GM15510 (cell line): ENCODE results near the gene ATP13A4.

ENCODE experiments used
- POLR2A ChIP-seq: IDR thresholded peaks from 3 replicates; pipeline ENCODE4 v1.6.1; 2011; ENCODE audit warnings: borderline replicate concordance; ENCODE audit not compliant: insufficient read length; ENCODE audit errors: extremely low read depth

Gene ATP13A4

DNA sequence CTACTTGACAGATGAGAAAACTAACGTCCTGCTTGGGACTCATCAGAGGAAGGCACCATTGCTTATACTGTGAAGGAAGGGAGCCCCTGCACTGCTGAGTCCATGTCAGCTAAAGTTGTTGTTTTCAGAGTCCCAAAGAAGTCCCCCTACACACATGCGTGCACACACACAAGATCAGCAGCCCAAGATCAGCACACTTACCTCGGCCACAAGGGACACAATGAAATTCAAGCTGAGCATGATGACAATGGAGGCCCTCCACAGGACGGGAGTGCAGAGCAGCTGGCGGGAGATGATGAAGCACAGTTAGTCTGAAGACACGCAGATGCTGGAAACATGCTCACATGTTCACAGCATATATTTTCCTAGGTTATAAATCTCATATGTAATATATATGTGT is 147.6 kb downstream of the ATP13A4 start:
- TF ChIP-seq POLR2A, result no peak

DNA sequence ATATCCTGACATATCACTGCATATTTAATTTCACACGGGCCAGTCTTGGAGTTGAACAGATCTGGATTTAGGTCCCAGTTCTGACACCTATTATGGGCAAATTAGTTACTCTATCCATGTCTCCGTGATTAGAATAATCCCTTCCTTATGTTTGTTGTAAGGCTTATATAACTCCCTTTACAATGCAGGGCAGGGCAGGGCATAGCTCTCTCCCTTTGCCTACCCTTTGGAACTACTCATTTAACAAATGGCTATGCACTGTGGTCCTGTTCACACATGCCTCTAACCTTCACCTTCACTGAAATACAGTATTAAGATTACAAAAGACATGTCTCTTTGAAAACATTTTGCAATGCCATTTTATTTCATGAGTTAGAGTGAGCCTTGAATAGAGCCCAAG is 151.4 kb downstream of the ATP13A4 start:
- TF ChIP-seq POLR2A, result no peak

DNA sequence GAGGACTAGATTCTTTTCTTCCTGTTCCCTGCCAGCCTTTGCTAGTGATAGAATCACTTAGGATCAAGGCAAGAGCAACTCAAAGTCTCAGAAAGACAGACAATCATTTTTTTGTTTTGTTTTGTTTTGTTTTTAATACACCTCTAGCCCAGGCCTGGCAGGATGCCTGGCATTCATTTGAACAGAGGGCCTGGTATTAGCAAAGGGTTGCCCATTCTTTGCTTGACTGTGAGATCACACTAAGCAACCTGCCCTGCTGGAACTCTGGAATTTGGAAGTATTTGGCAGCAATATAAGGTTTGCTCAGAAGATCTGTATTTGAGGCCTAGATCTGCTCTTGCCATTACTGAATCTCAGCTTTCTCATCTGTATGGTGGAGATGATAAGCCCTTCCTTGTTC is 154.4 kb downstream of the ATP13A4 start:
- no peak for TF ChIP-seq POLR2A

DNA sequence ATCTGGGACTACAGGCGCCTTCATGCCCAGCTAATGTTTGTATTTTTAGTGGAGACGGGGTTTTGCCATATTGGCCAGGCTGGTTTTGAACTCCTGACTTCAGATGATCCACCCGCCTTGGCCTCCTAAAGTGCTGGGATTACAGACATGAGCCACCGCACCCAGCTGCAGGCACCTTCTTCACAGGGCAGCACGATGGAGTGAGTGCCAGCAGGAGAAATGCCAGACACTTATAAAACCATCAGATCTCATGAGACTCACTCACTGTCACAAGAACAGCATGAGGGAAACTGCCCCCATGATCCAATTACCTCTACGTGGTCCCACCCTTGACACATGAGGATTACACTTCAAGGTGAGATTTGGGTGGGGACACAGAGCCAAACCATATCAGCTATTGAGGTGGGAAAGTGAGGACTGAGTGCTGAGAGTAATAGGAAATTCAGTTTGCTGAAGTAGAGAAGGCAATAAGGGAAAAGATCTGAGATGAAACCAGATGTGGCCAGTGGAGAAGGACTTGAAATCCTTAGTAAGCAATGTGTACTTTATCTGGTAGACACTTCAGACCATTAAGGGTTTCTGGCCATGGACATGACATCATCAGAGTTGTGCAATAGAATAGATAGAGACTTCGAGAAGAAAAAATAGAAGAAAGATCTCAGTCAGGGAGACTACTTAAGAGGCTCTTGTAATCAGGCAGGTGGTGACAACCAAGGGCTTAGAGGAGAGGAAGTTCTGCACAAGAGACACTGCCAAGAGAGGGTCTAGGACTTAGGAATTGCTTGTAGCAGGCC is 158.0 kb downstream of the ATP13A4 start:
- no peak for TF ChIP-seq POLR2A

DNA sequence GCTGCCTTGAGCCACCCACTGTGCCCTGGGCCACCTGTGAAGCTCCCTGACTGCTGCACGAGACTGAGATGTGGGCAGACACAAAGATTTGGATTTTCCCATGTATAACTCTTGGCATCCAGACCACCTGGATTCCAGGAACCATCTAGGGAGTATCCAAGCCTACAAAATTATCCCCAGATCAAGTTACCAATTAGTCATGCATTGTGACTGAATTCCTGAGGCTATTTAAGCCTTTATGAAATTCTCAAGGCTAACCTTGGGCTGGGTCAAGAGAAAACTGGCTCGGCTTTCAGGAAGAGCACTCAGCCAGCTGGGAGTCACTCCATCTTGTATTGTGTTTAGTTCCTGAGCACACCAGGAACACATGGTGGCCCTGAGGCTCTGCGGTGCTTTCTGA is 162.8 kb downstream of the ATP13A4 start:
- no peak for TF ChIP-seq POLR2A

DNA sequence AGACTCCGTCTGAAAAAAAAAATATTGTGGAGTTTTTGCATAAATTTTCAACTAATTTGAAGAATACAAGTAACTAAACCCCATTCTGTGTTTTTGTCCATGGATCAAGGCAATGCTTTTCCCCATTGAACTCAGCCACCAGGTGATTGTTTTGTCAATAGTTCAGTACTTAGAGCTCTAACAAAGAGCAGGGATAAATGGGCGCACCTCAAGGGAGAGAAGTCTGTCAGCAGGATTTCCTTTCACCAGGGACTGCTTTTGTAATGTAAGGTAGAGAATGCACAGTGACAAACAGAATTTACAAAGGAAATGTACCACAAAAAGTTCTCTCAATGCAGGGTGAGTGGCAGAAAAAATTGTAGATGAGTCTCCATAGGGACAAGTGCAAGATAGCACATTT is 165.4 kb downstream of the ATP13A4 start:
- no peak for TF ChIP-seq POLR2A

DNA sequence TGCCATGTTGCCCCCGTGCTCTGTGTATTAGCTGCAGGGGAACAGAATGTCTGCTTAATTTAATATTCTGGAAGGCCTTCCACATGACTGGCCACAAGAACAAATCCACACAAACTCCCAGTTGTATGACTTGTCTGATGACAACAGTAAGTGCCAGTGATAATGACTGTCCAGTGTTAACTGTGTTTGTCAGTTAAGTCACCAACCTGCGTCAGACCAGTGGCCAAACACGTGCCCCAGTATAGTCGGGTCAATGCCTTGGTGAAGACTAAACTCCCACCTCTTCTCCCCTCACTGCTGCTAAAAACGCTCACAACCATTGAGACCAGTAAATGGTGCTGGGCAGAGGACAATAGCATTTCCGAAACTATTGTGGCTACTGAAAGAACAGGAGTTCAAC is 166.3 kb downstream of the ATP13A4 start:
- no peak for TF ChIP-seq POLR2A

DNA sequence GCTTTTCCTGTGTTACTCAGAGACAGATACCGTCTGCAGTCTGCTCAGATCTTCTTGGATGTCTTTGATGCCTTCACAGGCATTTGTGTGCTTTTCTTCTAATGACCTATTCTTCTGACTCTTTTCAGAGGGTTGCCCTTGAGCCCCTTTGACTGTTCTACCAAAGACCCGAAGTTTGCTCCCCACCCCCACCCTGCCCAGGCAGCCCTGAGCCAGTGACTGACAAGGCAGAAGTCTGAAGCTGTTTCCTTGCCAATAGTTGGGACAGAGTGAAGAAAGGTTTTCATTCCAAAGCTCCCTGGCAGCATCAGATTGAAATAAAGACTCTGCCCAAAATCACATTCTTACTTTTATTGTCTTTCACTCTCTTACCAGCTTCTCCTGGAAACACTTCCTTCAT is 167.1 kb downstream of the ATP13A4 start:
- no peak for TF ChIP-seq POLR2A

DNA sequence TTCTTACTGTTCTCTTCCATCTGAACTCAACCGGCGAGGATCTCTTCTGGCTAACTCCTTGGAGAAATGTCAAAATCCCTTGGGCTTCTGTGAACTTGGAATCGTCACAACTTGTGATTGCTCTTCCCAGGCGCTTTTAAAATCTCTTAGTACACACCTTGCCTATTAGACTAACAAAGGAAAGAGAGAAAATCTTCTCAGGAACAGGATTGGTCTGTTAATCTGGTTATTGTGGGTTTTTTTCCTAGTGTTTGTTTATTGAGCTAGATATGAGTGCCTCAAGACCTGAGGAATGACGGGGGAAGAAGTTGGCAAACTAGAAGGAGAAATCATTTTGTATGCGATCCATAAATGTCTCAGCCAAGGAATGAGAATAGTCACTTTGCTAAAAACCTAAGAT is 176.0 kb downstream of the ATP13A4 start, which contains the start of gene ATP13A5:
Gene ATP13A5, minus strand, starts transcription at position 48 of the 400 bp plus-strand sequence. Its CDS starts 28 bp downstream, at position 20.
- no peak for TF ChIP-seq POLR2A

DNA sequence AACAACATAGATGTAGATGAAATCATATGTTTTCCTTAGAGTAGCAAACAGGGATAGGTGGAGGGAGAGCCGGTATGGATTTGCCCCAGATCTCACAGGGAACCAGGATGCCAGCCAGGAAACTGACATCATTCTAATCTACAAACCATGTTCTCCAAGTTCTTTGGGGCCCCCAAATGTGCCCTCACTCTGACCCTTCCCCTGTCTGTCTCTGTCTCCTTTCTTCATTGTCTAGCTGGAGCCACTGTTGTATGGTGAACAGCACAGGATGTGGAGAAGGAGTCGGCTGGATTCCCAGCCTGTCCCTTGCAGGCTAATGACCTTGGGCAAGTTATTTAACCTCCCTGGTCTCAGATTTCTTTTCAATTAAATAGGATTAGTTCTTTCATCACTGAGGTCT is 177.1 kb downstream of the ATP13A4 start:
- no peak for TF ChIP-seq POLR2A

DNA sequence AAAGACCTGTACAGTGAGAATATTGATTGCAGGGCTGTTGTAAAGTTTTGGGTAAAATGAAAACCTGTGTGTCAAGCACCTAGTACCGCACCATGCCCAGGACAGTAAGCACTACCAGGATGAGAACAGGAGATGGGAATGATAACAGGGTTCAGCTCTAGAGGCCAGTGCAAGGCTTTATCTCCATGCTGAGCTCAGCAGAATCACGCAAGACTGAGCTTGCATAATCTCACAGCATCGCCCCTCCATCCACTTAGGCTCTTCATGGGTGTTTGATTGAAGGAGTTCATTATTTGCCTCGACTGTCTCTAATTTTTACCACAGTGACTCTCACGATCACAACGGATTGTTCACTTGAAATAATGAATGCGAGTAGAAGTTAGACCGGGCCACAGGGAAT is 179.1 kb downstream of the ATP13A4 start:
- TF ChIP-seq POLR2A, result no peak

DNA sequence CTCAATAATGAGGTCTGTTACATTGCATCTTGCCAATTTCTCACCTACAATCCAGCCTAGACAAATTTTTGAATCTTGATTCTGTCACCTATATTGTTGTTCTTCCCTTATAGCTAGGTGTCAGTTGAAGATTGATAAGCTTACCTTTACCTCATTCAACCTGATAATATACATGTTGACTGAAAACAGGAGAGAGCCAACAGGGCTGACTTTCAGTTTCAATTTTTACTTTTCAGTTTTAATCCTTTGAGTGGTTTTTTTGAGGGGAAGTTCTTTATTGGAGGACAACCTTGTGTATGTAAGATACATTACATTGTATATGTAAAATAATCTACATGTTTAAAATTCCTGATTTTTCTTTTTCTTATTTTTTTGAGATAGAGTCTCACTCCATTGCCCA is 181.9 kb downstream of the ATP13A4 start:
- no peak for TF ChIP-seq POLR2A

DNA sequence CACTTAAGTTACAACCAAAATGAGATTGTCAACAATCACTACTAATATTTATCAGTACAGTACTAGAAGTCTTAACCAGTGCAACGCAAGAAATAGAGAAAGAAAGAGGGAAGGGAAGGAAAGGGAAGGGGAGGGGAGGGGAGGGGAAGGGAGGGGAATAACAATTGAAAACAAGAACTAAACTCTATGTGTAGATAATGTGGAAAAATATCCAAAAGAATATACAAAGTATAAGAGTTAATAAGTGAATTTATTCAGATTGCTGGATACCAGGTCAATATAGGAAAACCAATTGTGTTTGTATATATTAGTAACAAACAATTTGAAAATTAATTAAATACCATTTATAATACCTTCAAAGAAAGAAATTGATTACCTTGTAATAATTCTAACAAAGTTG is 186.8 kb downstream of the ATP13A4 start:
- no peak for TF ChIP-seq POLR2A

DNA sequence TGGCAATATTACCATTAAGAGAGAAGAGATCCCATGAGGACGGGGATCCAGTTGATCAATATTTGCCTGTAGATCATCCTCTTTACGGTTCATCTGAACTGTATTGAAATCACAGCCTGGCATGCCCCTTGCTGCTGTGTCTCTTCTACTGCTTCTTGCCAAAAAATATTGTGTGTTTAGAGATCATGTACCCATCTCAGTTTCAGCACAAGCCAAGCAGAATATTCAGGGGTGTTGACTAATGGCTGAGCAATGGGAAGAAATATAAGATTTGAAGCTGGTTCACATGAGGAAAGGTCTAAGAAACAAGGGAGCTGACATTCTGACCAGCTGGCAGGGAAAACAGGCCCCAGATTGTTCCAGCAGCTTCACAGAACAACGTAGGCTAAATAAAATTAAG is 197.4 kb downstream of the ATP13A4 start:
- TF ChIP-seq POLR2A, result no peak

DNA sequence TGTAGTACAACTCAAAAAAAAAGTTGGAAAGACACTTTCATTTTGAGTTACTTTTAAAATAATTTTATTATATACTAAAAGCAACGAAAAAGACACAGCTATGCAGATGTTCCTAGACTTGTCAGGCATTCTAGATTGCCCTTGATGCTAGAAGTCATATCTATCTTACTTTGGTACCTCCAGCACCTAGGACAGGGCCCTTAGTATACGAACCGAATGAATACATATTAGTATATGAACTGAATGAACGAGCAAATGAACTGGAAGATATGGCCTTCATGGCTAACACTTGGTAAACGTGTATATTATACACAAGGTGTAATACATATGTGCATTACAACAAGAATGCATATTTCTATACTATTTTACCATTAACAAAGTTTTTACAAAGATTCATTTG is 200.3 kb downstream of the ATP13A4 start:
- TF ChIP-seq POLR2A, result no peak
